Panc1 (cell line): ENCODE data around the gene ESRRG. TPM values are rescaled to one million over a fixed set of nuclear protein-coding genes. Genes with fewer than 3 reads are reported as not detected.

Experiments
- ATAC-seq: fragments of 200-7000 bp; cut with Tn5 transposase; 2 replicates; pipeline ENCODE4 v1.9.1; 2020; ENCODE audit warnings: mild to moderate bottlenecking, moderate library complexity
- BruUV-seq: library from RNA; stranded (reverse); fragments of 400-500 nt; replicated peaks from 2 replicates; lab custom pipeline; 2021; lab: Mats Ljungman, UMichigan
- CTCF ChIA-PET: fragments of 300-600 bp; sonication (Branson Sonifier 250); formaldehyde crosslinking; loops from one replicate; lab custom pipeline; 2022; ENCODE audit warnings: antibody characterized with exemption; lab: Charles Lee
- POLR2A ChIA-PET: fragments of 300-600 bp; sonication (Branson Sonifier 250); formaldehyde crosslinking; loops from one replicate; lab custom pipeline; 2022; ENCODE audit warnings: antibody characterized with exemption; lab: Charles Lee
- DNase-seq: peaks from one replicate; pipeline ENCODE4 v3.0.0-alpha.2; 2010; ENCODE audit warnings: low read depth, low spot score
- H3K27ac ChIP-seq: 2 replicates; pipeline ENCODE4 v1.5.1; 2011; ENCODE audit warnings: mild to moderate bottlenecking, low read length, inconsistent platforms
- H3K27me3 ChIP-seq: fragments of 200-500 bp; sonication (Bioruptor generic); 2 replicates; pipeline ENCODE4 v1.6.0; 2014; ENCODE audit warnings: low read length, inconsistent platforms; ENCODE audit not compliant: control insufficient read depth, insufficient read depth
- H3K36me3 ChIP-seq: fragments of 200-500 bp; sonication (Bioruptor generic); 2 replicates; pipeline ENCODE4 v1.5.1; 2014; ENCODE audit warnings: inconsistent platforms, mild to moderate bottlenecking, low read length, moderate library complexity; ENCODE audit not compliant: control insufficient read depth, insufficient read depth
- H3K4me1 ChIP-seq: 2 replicates; pipeline ENCODE4 v1.5.1; 2011; ENCODE audit warnings: inconsistent platforms, mild to moderate bottlenecking, low read length, moderate library complexity; ENCODE audit not compliant: control insufficient read depth, insufficient read depth
- H3K4me3 ChIP-seq, 2 experiments: 2 replicates each; pipeline ENCODE4 v1.5.1; 2011 to 2012; ENCODE audit warnings: low read depth in 2 of 2, low read length in 2 of 2, mild to moderate bottlenecking in 2 of 2, inconsistent platforms in 1 of 2, moderate library complexity in 1 of 2
- H3K9me3 ChIP-seq: fragments of 200-500 bp; sonication (Bioruptor generic); 2 replicates; pipeline ENCODE4 v1.5.1; 2014; ENCODE audit warnings: low read depth, mild to moderate bottlenecking, inconsistent platforms, low read length, moderate library complexity; ENCODE audit not compliant: control insufficient read depth, insufficient read depth
- CTCF ChIP-seq: fragments of 450-650 bp; IDR thresholded peaks from 2 replicates; pipeline ENCODE4 v1.5.1; 2017; ENCODE audit warnings: mild to moderate bottlenecking
- POLR2AphosphoS5 ChIP-seq: IDR thresholded peaks from 2 replicates; pipeline ENCODE4 v1.6.1; 2012; ENCODE audit warnings: mild to moderate bottlenecking, low read depth, low read length, moderate library complexity
- SIN3A ChIP-seq: IDR thresholded peaks from 2 replicates; pipeline ENCODE4 v1.6.1; 2012; ENCODE audit warnings: low read depth, mild to moderate bottlenecking, low read length, moderate library complexity, borderline replicate concordance; ENCODE audit not compliant: insufficient read depth
- TCF7L2 ChIP-seq: IDR thresholded peaks from 2 replicates; pipeline ENCODE4 v1.6.1; 2011; ENCODE audit warnings: mild to moderate bottlenecking, low read depth, low read length, inconsistent platforms
- in situ Hi-C: cut with HindIII; loops from 2 replicates; pipeline ENCODE4 v1.10.0; 2016; ENCODE audit warnings: low sequenced_read_pairs, low pct_unique_long_range_greater_than_20kb
- intact Hi-C: fragments of 100-400 bp; cut with micrococcal nuclease; formaldehyde crosslinking; loops from one replicate; pipeline ENCODE4 v1.10.0; 2022; ENCODE audit not compliant: unreplicated experiment
- total RNA-seq: library from RNA; stranded (reverse); gene quantifications from one replicate; pipeline ENCODE4 v1.2.1, GENCODE V29; 2021; ENCODE audit not compliant: unreplicated experiment
- TF ChIP-seq, protein P1 (sequence below), 2 experiments: IDR thresholded peaks; 2 replicates each; pipeline ENCODE4 v1.6.1; 2011 to 2012; ENCODE audit warnings: low read depth in 2 of 2, control low read depth in 1 of 2, low read length in 1 of 2, mild to moderate bottlenecking in 1 of 2, moderate library complexity in 1 of 2; ENCODE audit not compliant: insufficient read depth in 1 of 2

Gene ESRRG
- total RNA-seq, 1 experiment from 2014 or later: not detected

DNA sequence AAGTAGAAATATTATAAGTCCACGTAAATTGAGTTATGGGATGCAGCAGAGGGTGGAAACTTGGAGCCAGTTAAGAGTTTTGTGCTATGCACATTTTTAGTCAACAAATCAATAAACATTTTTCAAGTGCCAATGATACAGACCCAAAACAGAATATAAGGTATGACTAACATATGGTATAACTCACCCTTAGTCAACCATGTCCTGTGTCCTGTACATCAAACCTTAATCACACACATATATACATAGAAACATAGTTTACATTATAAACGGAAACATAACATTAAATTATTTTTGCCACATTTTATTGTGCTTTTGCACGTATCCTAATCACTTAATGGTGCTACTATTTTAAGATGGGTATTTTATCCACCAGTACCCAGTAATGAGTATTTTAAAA lies 163.9 kb downstream of the ESRRG start:
- in situ Hi-C loops: no loop called here
- CTCF ChIA-PET: no interaction called here
- DNase-seq (no peak), ATAC-seq (no peak)
- Histone ChIP-seq H3K4me3 (no peak overlapping the region), H3K27me3 (no peaks in the 10 kb centered on the region), H3K4me1 (no peaks in the 10 kb centered on the region), H3K9me3 (no peaks in the 10 kb centered on the region), H3K27ac (no peak overlapping the region), H3K36me3 (no peaks in the 10 kb centered on the region)
- no TSS peak for BruUV-seq
- intact Hi-C loops: no loop called here
- TF ChIP-seq TCF7L2: no peak
- no peak for TF ChIP-seq SIN3A
- no peak for TF ChIP-seq POLR2AphosphoS5
- TF ChIP-seq, protein P1, sequence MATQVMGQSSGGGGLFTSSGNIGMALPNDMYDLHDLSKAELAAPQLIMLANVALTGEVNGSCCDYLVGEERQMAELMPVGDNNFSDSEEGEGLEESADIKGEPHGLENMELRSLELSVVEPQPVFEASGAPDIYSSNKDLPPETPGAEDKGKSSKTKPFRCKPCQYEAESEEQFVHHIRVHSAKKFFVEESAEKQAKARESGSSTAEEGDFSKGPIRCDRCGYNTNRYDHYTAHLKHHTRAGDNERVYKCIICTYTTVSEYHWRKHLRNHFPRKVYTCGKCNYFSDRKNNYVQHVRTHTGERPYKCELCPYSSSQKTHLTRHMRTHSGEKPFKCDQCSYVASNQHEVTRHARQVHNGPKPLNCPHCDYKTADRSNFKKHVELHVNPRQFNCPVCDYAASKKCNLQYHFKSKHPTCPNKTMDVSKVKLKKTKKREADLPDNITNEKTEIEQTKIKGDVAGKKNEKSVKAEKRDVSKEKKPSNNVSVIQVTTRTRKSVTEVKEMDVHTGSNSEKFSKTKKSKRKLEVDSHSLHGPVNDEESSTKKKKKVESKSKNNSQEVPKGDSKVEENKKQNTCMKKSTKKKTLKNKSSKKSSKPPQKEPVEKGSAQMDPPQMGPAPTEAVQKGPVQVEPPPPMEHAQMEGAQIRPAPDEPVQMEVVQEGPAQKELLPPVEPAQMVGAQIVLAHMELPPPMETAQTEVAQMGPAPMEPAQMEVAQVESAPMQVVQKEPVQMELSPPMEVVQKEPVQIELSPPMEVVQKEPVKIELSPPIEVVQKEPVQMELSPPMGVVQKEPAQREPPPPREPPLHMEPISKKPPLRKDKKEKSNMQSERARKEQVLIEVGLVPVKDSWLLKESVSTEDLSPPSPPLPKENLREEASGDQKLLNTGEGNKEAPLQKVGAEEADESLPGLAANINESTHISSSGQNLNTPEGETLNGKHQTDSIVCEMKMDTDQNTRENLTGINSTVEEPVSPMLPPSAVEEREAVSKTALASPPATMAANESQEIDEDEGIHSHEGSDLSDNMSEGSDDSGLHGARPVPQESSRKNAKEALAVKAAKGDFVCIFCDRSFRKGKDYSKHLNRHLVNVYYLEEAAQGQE (IDR thresholded peaks at IDR 0.05; ENCODE audit: insufficient read depth in 1 of 2, low read depth in 2 of 2, low read length in 1 of 2): no peak
- no peak for TF ChIP-seq CTCF
- POLR2A ChIA-PET: no interaction called here

DNA sequence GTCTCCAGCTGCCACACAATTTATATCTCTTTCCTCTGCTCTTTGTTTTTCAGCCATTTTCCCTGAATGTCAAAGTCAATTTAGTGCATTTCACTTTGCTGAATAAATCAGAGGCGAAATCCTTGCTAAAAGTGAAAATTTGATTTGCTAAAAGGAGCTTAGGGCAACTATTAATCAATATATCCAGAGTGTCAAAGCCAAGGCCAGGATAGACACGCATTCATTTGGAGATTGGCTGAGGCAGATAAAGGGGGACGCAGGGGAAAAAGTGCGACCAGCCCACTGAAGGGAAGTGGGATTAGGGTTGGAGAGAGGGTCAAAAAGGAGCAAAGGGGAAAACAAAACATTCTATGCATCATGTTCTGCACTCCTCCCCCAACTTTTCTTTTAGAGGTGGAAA lies 167.6 kb downstream of the ESRRG start:
- Histone ChIP-seq H3K27ac (no peak overlapping the region), H3K36me3 (no peaks in the 10 kb centered on the region), H3K4me3 (no peak overlapping the region), H3K9me3 (no peaks in the 10 kb centered on the region), H3K27me3 (no peaks in the 10 kb centered on the region), H3K4me1 (no peaks in the 10 kb centered on the region)
- no TSS peak for BruUV-seq
- in situ Hi-C loops (no loop called here), intact Hi-C loops (no loop called here)
- ATAC-seq: no peak
- no peak for TF ChIP-seq TCF7L2
- no peak for TF ChIP-seq SIN3A
- TF ChIP-seq POLR2AphosphoS5: no peak
- TF ChIP-seq CTCF: no peak
- DNase-seq: no peak
- ChIA-PET CTCF (no interaction called here), POLR2A (no interaction called here)
